Measurements from ENCODE around the gene QRICH2.
A peak's percentile ranks its signal among the peaks of the same experiment; 100 is the strongest.
"Not testable (repeated sequence)": the region's sequence is repeated elsewhere in the genome, so short reads cannot be mapped to it uniquely, and the experiment has no call there.

The QRICH2 gene

GRCh38 chr17:76329664-76330063, 21.6 kb upstream of the QRICH2 start:
- DNase-seq = no peak

GRCh38 chr17:76327696-76328095, 19.6 kb upstream of the QRICH2 start:
- peak in 1 of 2 donors; percentile 47 for DNase-seq

- no peak for DNase-seq
Observed at GRCh38 chr17:76326306-76326705, 18.2 kb upstream of the QRICH2 start.

- no peak for DNase-seq
Observed at GRCh38 chr17:76318586-76318985, 10.5 kb upstream of the QRICH2 start.

- no peak for DNase-seq
Observed at GRCh38 chr17:76317535-76317934, 9.5 kb upstream of the QRICH2 start.

- DNase-seq = no peak
Observed at GRCh38 chr17:76314392-76315227, 6.5 kb upstream of the QRICH2 start.

- no peak for DNase-seq
Observed at GRCh38 chr17:76312735-76313134, 4.7 kb upstream of the QRICH2 start.

GRCh38 chr17:76309461-76309860, 1.4 kb upstream of the QRICH2 start:
- DNase-seq = no peak

- no peak for DNase-seq
Observed at GRCh38 chr17:76307299-76307965, 644 bp downstream of the QRICH2 start.

GRCh38 chr17:76305135-76305454, 3.0 kb downstream of the QRICH2 start:
- not testable (repeated sequence) for DNase-seq

- no peak for DNase-seq
Observed at GRCh38 chr17:76304226-76305134, 3.6 kb downstream of the QRICH2 start.

GRCh38 chr17:76297436-76297835, 10.6 kb downstream of the QRICH2 start:
- DNase-seq = no peak

GRCh38 chr17:76296889-76297288, 11.2 kb downstream of the QRICH2 start:
- DNase-seq = no peak

GRCh38 chr17:76296186-76296585, 11.9 kb downstream of the QRICH2 start:
- no peak for DNase-seq

- DNase-seq = no peak
Observed at GRCh38 chr17:76293106-76293505, 15.0 kb downstream of the QRICH2 start.

- no peak for DNase-seq
Observed at GRCh38 chr17:76292567-76292966, 15.5 kb downstream of the QRICH2 start.

GRCh38 chr17:76281573-76282371, 26.3 kb downstream of the QRICH2 start:
- no peak for DNase-seq

- no peak for DNase-seq
Observed at GRCh38 chr17:76280650-76281049, 27.4 kb downstream of the QRICH2 start.

GRCh38 chr17:76279742-76280287, 28.3 kb downstream of the QRICH2 start:
- no peak for DNase-seq

GRCh38 chr17:76278952-76279741, 28.9 kb downstream of the QRICH2 start:
- peak; percentile 83 to 86 for DNase-seq

GRCh38 chr17:76278268-76278908, 29.7 kb downstream of the QRICH2 start:
- no peak for DNase-seq

All from CD4-positive, alpha-beta T cell treated with Interleukin-1 beta for 1 hour (primary cell).